PFSK-1 (cell line): ENCODE results near the gene KSR1.

Source experiments
- FOXP2 ChIP-seq: optimal IDR thresholded peaks from 2 replicates; pipeline ENCODE3; 2011; ENCODE audit warnings: borderline replicate concordance, control low read depth, inconsistent platforms; ENCODE audit not compliant: insufficient read depth; ENCODE audit errors: extremely low read length, extremely low read depth
- POLR2AphosphoS5 ChIP-seq: IDR thresholded peaks from 2 replicates; pipeline ENCODE4 v1.6.1; 2012; ENCODE audit warnings: low read depth, mild to moderate bottlenecking, control low read depth, low read length, moderate library complexity
- REST ChIP-seq, 2 experiments: IDR thresholded peaks; 2 replicates each; pipeline versions ENCODE4 v1.6.1 to v1.8.0; 2011 to 2012; ENCODE audit warnings: low read depth in 2 of 2, low read length in 2 of 2, control low read depth in 1 of 2, inconsistent platforms in 1 of 2, mild to moderate bottlenecking in 1 of 2, moderate library complexity in 1 of 2; ENCODE audit not compliant: insufficient read depth in 1 of 2
- SIN3A ChIP-seq: IDR thresholded peaks from 2 replicates; pipeline ENCODE4 v1.6.1; 2012; ENCODE audit warnings: mild to moderate bottlenecking, low read length, moderate library complexity, borderline replicate concordance; ENCODE audit not compliant: insufficient read depth
- TAF1 ChIP-seq: IDR thresholded peaks from 2 replicates; pipeline ENCODE4 v1.6.1; 2012; ENCODE audit warnings: low read length, control low read depth, borderline replicate concordance; ENCODE audit not compliant: insufficient read depth

KSR1 gene

GRCh38 chr17:27420211-27420950 is 35.9 kb upstream of the KSR1 start:
- TF ChIP-seq REST (IDR thresholded peaks at IDR 0.05; ENCODE audit: insufficient read depth in 1 of 2, low read depth in 2 of 2, low read length in 2 of 2), result no peak
- TF ChIP-seq TAF1, result no peak
- no peak for TF ChIP-seq POLR2AphosphoS5
- TF ChIP-seq FOXP2, result no peak
- TF ChIP-seq SIN3A, result no peak

- TF ChIP-seq REST (IDR thresholded peaks at IDR 0.05; ENCODE audit: insufficient read depth in 1 of 2, low read depth in 2 of 2, low read length in 2 of 2), result no peak
- no peak for TF ChIP-seq TAF1
- no peak for TF ChIP-seq FOXP2
- no peak for TF ChIP-seq POLR2AphosphoS5
- no peak for TF ChIP-seq SIN3A
Observed at GRCh38 chr17:27421111-27421510, 35.1 kb upstream of the KSR1 start.

GRCh38 chr17:27422601-27423000 is 33.6 kb upstream of the KSR1 start:
- TF ChIP-seq SIN3A (no peak), REST (IDR thresholded peaks at IDR 0.05; ENCODE audit: insufficient read depth in 1 of 2, low read depth in 2 of 2, low read length in 2 of 2) (no peak), TAF1 (no peak), POLR2AphosphoS5 (no peak), FOXP2 (no peak)

- TF ChIP-seq SIN3A, result no peak
Observed at GRCh38 chr17:27423651-27424050, 32.6 kb upstream of the KSR1 start.

- TF ChIP-seq REST (IDR thresholded peaks at IDR 0.05; ENCODE audit: insufficient read depth in 1 of 2, low read depth in 2 of 2, low read length in 2 of 2) (no peak), TAF1 (no peak), SIN3A (no peak), POLR2AphosphoS5 (no peak), FOXP2 (no peak)
Observed at GRCh38 chr17:27424516-27424915, 31.7 kb upstream of the KSR1 start.
